GM23338 (cell line): ENCODE results near the gene DLK1. TPM values are rescaled to one million over a fixed set of nuclear protein-coding genes. Genes with fewer than 3 reads are reported as not detected.

Experiments
- ATAC-seq: fragments of 200-7000 bp; cut with Tn5 transposase; 3 replicates; pipeline ENCODE4 v1.9.1; 2020
- DNase-seq: peaks from one replicate; pipeline ENCODE4 v3.0.0-alpha.2; 2015; ENCODE audit warnings: low spot score
- H2AFZ ChIP-seq: fragments of 200-600 bp; sonication (generic); 2 replicates; pipeline ENCODE4 v1.8.0; 2016; ENCODE audit warnings: antibody characterized with exemption, mild to moderate bottlenecking, moderate library complexity
- H3F3A ChIP-seq: fragments of 200-600 bp; sonication (generic); replicated peaks from 2 replicates; pipeline ENCODE4 v1.8.0; 2017; ENCODE audit warnings: antibody characterized with exemption, mixed run types, low read depth
- H3K27ac ChIP-seq: fragments of 200-600 bp; sonication (generic); 2 replicates; pipeline ENCODE4 v1.6.1; 2016; ENCODE audit warnings: low read depth
- H3K27me3 ChIP-seq: fragments of 200-600 bp; sonication (generic); 2 replicates; pipeline ENCODE4 v1.8.0; 2016; ENCODE audit warnings: mild to moderate bottlenecking, mixed run types, moderate library complexity; ENCODE audit not compliant: insufficient read depth
- H3K36me3 ChIP-seq: fragments of 200-600 bp; sonication (generic); 2 replicates; pipeline ENCODE4 v1.8.0; 2016; ENCODE audit warnings: mild to moderate bottlenecking; ENCODE audit not compliant: insufficient read depth
- H3K4me1 ChIP-seq: fragments of 200-600 bp; sonication (generic); 2 replicates; pipeline ENCODE4 v1.8.0; 2016; ENCODE audit warnings: mild to moderate bottlenecking, moderate library complexity; ENCODE audit not compliant: insufficient read depth
- H3K4me2 ChIP-seq: fragments of 200-600 bp; sonication (generic); 2 replicates; pipeline ENCODE4 v1.7.1; 2017; ENCODE audit warnings: mixed run types
- H3K4me3 ChIP-seq: fragments of 200-600 bp; sonication (generic); 2 replicates; pipeline ENCODE4 v1.6.1; 2016; ENCODE audit warnings: mixed run types
- H3K79me2 ChIP-seq: fragments of 200-600 bp; sonication (generic); replicated peaks from 2 replicates; pipeline ENCODE4 v1.8.0; 2017; ENCODE audit warnings: mild to moderate bottlenecking; ENCODE audit not compliant: insufficient read depth
- H3K9me2 ChIP-seq: fragments of 200-600 bp; sonication (generic); 2 replicates; pipeline ENCODE4 v1.8.0; 2017; ENCODE audit not compliant: insufficient read depth
- H4K20me1 ChIP-seq: fragments of 200-600 bp; sonication (generic); replicated peaks from 2 replicates; pipeline ENCODE4 v1.8.0; 2017; ENCODE audit warnings: mild to moderate bottlenecking; ENCODE audit not compliant: insufficient read depth
- H3K27ac Mint-ChIP-seq: 2 replicates; pipeline ENCODE4 v1.8.0; 2020; ENCODE audit warnings: inconsistent platforms, mild to moderate bottlenecking, moderate library complexity, mixed read lengths
- H3K27me3 Mint-ChIP-seq: 3 replicates; pipeline ENCODE4 v1.8.0; 2022; ENCODE audit warnings: low read depth, mild to moderate bottlenecking, moderate library complexity, mixed read lengths, inconsistent platforms; ENCODE audit not compliant: insufficient read depth, poor library complexity
- H3K36me3 Mint-ChIP-seq: 3 replicates; pipeline ENCODE4 v1.8.0; 2021; ENCODE audit warnings: low read depth, mild to moderate bottlenecking, inconsistent platforms, moderate library complexity, mixed read lengths
- H3K4me1 Mint-ChIP-seq: 3 replicates; pipeline ENCODE4 v1.8.0; 2020; ENCODE audit warnings: mild to moderate bottlenecking, inconsistent platforms, mixed read lengths
- H3K4me3 Mint-ChIP-seq: 3 replicates; pipeline ENCODE4 v1.8.0; 2021; ENCODE audit warnings: moderate library complexity, mild to moderate bottlenecking, inconsistent platforms, mixed read lengths
- H3K9me3 Mint-ChIP-seq: 3 replicates; pipeline ENCODE4 v1.8.0; 2020; ENCODE audit warnings: moderate library complexity, mild to moderate bottlenecking, inconsistent platforms, mixed read lengths
- CREB1 ChIP-seq: fragments of 250-450 bp; sonication (Bioruptor Pico); IDR thresholded peaks from 2 replicates; pipeline ENCODE4 v1.5.0; 2020; ENCODE audit warnings: low read depth, mild to moderate bottlenecking, moderate library complexity
- CTCF ChIP-seq, 2 experiments: fragments of 200-600 bp in 1 of 2; sonication (generic) in 1 of 2; conservative IDR thresholded peaks; 2 replicates each; pipeline versions ENCODE4 v1.5.1 to v1.6.1; 2016 to 2017; ENCODE audit warnings: antibody characterized with exemption in 2 of 2, low read depth in 2 of 2, mild to moderate bottlenecking in 2 of 2, moderate library complexity in 1 of 2
- ETS1 ChIP-seq: IDR thresholded peaks from 2 replicates; pipeline ENCODE4 v1.6.1; 2016; ENCODE audit warnings: antibody characterized with exemption
- JUNB ChIP-seq: IDR thresholded peaks from one replicate; pipeline ENCODE4 v1.6.1; 2016; ENCODE audit warnings: antibody characterized with exemption; ENCODE audit not compliant: unreplicated experiment
- POLR2AphosphoS5 ChIP-seq: IDR thresholded peaks from 2 replicates; pipeline ENCODE4 v1.6.1; 2016; ENCODE audit warnings: antibody characterized with exemption, low read depth
- REST ChIP-seq: IDR thresholded peaks from one replicate; pipeline ENCODE4 v1.6.1; 2018; ENCODE audit warnings: antibody characterized with exemption; ENCODE audit not compliant: unreplicated experiment
- STAT1 ChIP-seq: IDR thresholded peaks from one replicate; pipeline ENCODE4 v1.6.1; 2016; ENCODE audit warnings: antibody characterized with exemption; ENCODE audit not compliant: unreplicated experiment
- ZNF114 ChIP-seq: fragments of 250-450 bp; sonication (Bioruptor Pico); IDR thresholded peaks from 2 replicates; pipeline ENCODE4 v1.5.0; 2020; ENCODE audit warnings: mild to moderate bottlenecking, moderate library complexity
- ZNF462 ChIP-seq: fragments of 250-450 bp; sonication (Bioruptor Pico); IDR thresholded peaks from 2 replicates; pipeline ENCODE4 v1.5.0; 2020; ENCODE audit warnings: mild to moderate bottlenecking, moderate library complexity
- polyA plus RNA-seq: library from polyadenylated mRNA; unstranded; fragments of >200 nt; fragmentation: Nextera tagmentation; extraction: Ambion mirVana; gene quantifications from 2 replicates; pipeline ENCODE4 v1.2.1, GENCODE V29; 2016
- total RNA-seq: library from RNA; depleted of rRNA; stranded (reverse); fragments of >200 nt; shearing (Covaris generic); gene quantifications from 2 replicates; pipeline ENCODE4 v1.2.3, GENCODE V29; 2014

Gene DLK1
- total and polyA plus RNA-seq, 2 experiments from 2014 or later: 1.1 to 1.2 TPM

GRCh38 chr14:100696008-100696407, 30.7 kb upstream of the DLK1 start:
- ATAC-seq: no peak
- peaks cover 10% of the 10 kb centered on the region for H3K4me1 Mint-ChIP-seq
- H3K27ac Mint-ChIP-seq: no peak overlapping the region

GRCh38 chr14:100696590-100696989, 30.1 kb upstream of the DLK1 start:
- DNase-seq: no peak
- no peaks in the 10 kb centered on the region for H3K36me3 Mint-ChIP-seq
- no peak overlapping the region for H3K27ac Mint-ChIP-seq
- ATAC-seq: no peak
- Histone ChIP-seq H3K27ac (no peak overlapping the region), H3K79me2 (no peaks in the 10 kb centered on the region), H4K20me1 (no peaks in the 10 kb centered on the region), H3K4me3 (no peak overlapping the region), H3K4me2 (no peak overlapping the region), H3K9me2 (no peaks in the 10 kb centered on the region), H3K27me3 (no peaks in the 10 kb centered on the region), H2AFZ (no peak overlapping the region), H3F3A (no peaks in the 10 kb centered on the region), H3K4me1 (no peaks in the 10 kb centered on the region), H3K36me3 (no peaks in the 10 kb centered on the region)
- no peak overlapping the region for H3K4me3 Mint-ChIP-seq
- H3K27me3 Mint-ChIP-seq: peaks cover 16% of the 10 kb centered on the region
- no peaks in the 10 kb centered on the region for H3K9me3 Mint-ChIP-seq
- H3K4me1 Mint-ChIP-seq: peaks cover 10% of the 10 kb centered on the region
- TF ChIP-seq CTCF (conservative IDR thresholded peaks at IDR 0.05; ENCODE audit: low read depth in 2 of 2) (no peak), CREB1 (CRISPR knock-in tag) (no peak), ZNF462 (CRISPR knock-in tag) (no peak), JUNB (no peak), STAT1 (no peak), ETS1 (no peak), REST (no peak), POLR2AphosphoS5 (no peak), ZNF114 (CRISPR knock-in tag) (no peak)

More at GRCh38 chr14:100696008-100696407, 30.7 kb upstream of the DLK1 start:
- Histone ChIP-seq H3K36me3 (no peaks in the 10 kb centered on the region), H3K4me3 (no peak overlapping the region), H3K27ac (no peak overlapping the region), H2AFZ (no peak overlapping the region), H3F3A (no peaks in the 10 kb centered on the region), H3K9me2 (no peaks in the 10 kb centered on the region), H3K27me3 (no peaks in the 10 kb centered on the region), H3K4me2 (no peak overlapping the region), H3K4me1 (no peaks in the 10 kb centered on the region), H3K79me2 (no peaks in the 10 kb centered on the region), H4K20me1 (no peaks in the 10 kb centered on the region)
- Mint-ChIP-seq H3K36me3 (no peaks in the 10 kb centered on the region), H3K27me3 (peaks cover 16% of the 10 kb centered on the region), H3K4me3 (no peak overlapping the region), H3K9me3 (no peaks in the 10 kb centered on the region)
- DNase-seq: no peak
- TF ChIP-seq JUNB: no peak
- TF ChIP-seq POLR2AphosphoS5: no peak
- no peak for TF ChIP-seq CREB1 (CRISPR knock-in tag)
